Cardiac muscle cell (in vitro differentiated cells and primary cell): Measurements from ENCODE around the gene CKAP2L. TPM values are rescaled to one million over a fixed set of nuclear protein-coding genes. Genes with fewer than 3 reads are reported as not detected.

ENCODE experiments used
- DNase-seq, 2 donors: peaks; one replicate each; pipeline versions ENCODE4 v3.0.0 to v3.0.0-alpha.2; 2010 to 2017; ENCODE audit warnings: low read depth in 1 of 2, low spot score in 1 of 2
- H3K27ac ChIP-seq: fragments of 200-600 bp; sonication (generic); 2 replicates; pipeline ENCODE4 v1.5.1; 2016
- H3K27me3 ChIP-seq: fragments of 200-600 bp; sonication (generic); 2 replicates; pipeline ENCODE4 v1.6.0; 2016; ENCODE audit warnings: control low read depth
- H3K36me3 ChIP-seq: fragments of 200-600 bp; sonication (generic); 2 replicates; pipeline ENCODE4 v1.5.1; 2016; ENCODE audit warnings: control low read depth
- H3K4me1 ChIP-seq: fragments of 200-600 bp; sonication (generic); 2 replicates; pipeline ENCODE4 v1.8.1; 2017; ENCODE audit warnings: low read depth, mild to moderate bottlenecking, mixed run types
- H3K4me3 ChIP-seq: fragments of 200-600 bp; sonication (generic); 2 replicates; pipeline ENCODE4 v1.5.1; 2016; ENCODE audit warnings: mild to moderate bottlenecking
- H3K9me3 ChIP-seq: fragments of 200-600 bp; sonication (generic); 2 replicates; pipeline ENCODE4 v1.5.1; 2017; ENCODE audit warnings: low read depth, mild to moderate bottlenecking, control low read depth
- CTCF ChIP-seq: IDR thresholded peaks from 2 replicates; pipeline ENCODE4 v1.5.1; 2012; ENCODE audit warnings: low read depth, mild to moderate bottlenecking, low read length
- polyA plus RNA-seq: library from polyadenylated mRNA; unstranded; fragments of >200 nt; fragmentation: Nextera tagmentation; extraction: Ambion mirVana; gene quantifications from 2 replicates; pipeline ENCODE4 v1.2.1, GENCODE V29; 2016
- total RNA-seq: library from RNA; depleted of rRNA; stranded (reverse); fragments of >200 nt; gene quantifications from 2 replicates; pipeline ENCODE4 v1.2.3, GENCODE V29; 2016

The CKAP2L gene
- total and polyA plus RNA-seq, 2 experiments from 2014 or later, result 4.0 to 13.7 TPM

- Histone ChIP-seq H3K4me3 (no peak overlapping the region), H3K36me3 (no peaks in the 10 kb centered on the region), H3K27ac (no peak overlapping the region), H3K27me3 (no peaks in the 10 kb centered on the region), H3K4me1 (no peaks in the 10 kb centered on the region), H3K9me3 (no peaks in the 10 kb centered on the region)
- TF ChIP-seq CTCF, result no peak
- DNase-seq, result no peak
These were observed 30.5 kb downstream of the CKAP2L start for GRCh38 chr2:112733871-112734270.

GRCh38 chr2:112733456-112733855, 31.0 kb downstream of the CKAP2L start:
- H3K36me3 ChIP-seq, result no peaks in the 10 kb centered on the region
- H3K4me3 ChIP-seq, result no peak overlapping the region
- H3K27ac ChIP-seq, result no peak overlapping the region
- no peaks in the 10 kb centered on the region for H3K27me3 ChIP-seq
- no peak for TF ChIP-seq CTCF
- H3K4me1 ChIP-seq, result no peaks in the 10 kb centered on the region
- no peak for DNase-seq
- no peaks in the 10 kb centered on the region for H3K9me3 ChIP-seq

- H3K27me3 ChIP-seq, result no peaks in the 10 kb centered on the region
- no peak for TF ChIP-seq CTCF
These were observed 32.9 kb downstream of the CKAP2L start for GRCh38 chr2:112731479-112731878.

GRCh38 chr2:112730791-112731190, 33.6 kb downstream of the CKAP2L start:
- H3K27me3 ChIP-seq, result no peaks in the 10 kb centered on the region
- TF ChIP-seq CTCF, result no peak
- no peaks in the 10 kb centered on the region for H3K9me3 ChIP-seq
- no peaks in the 10 kb centered on the region for H3K36me3 ChIP-seq
- no peak overlapping the region for H3K4me3 ChIP-seq
- no peaks in the 10 kb centered on the region for H3K4me1 ChIP-seq
- no peak for DNase-seq
- no peak overlapping the region for H3K27ac ChIP-seq

More at GRCh38 chr2:112731479-112731878, 32.9 kb downstream of the CKAP2L start:
- no peak overlapping the region for H3K4me3 ChIP-seq
- no peak for DNase-seq
- no peaks in the 10 kb centered on the region for H3K36me3 ChIP-seq
- no peaks in the 10 kb centered on the region for H3K4me1 ChIP-seq
- H3K27ac ChIP-seq, result no peak overlapping the region
- H3K9me3 ChIP-seq, result no peaks in the 10 kb centered on the region

- Histone ChIP-seq H3K27ac (no peak overlapping the region), H3K4me1 (no peaks in the 10 kb centered on the region), H3K4me3 (no peak overlapping the region), H3K9me3 (no peaks in the 10 kb centered on the region), H3K27me3 (no peaks in the 10 kb centered on the region), H3K36me3 (no peaks in the 10 kb centered on the region)
- DNase-seq, result no peak
- no peak for TF ChIP-seq CTCF
These were observed 34.2 kb downstream of the CKAP2L start for GRCh38 chr2:112730216-112730615.
